Activated naive CD4-positive, alpha-beta T cell (primary cell): ENCODE data around the gene SEL1L2.

Experiments
- DNase-seq, 4 experiments: peaks; one replicate each; lab custom pipeline; 2025; lab: John Stamatoyannopoulos, UW

The SEL1L2 gene

DNA sequence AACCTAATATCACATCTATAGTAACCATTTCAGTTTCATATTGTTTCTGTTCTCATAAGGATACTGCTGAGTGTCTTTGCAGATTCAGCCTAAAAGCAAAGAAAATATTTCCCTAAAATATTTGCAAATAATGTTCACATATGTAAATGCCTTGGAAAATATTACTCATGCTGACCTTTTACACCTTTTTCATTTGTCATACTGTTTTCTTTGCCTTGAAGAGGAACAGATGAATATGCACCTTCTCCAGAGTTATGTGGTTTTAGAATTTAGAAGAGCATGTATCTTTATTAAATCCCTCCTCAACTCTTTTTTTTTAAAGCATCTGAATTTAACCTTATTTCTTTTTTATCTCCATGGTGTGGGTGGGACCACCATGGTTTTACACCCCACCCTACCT lies 173.1 kb downstream of the SEL1L2 start:
- DNase-seq: no peak

DNA sequence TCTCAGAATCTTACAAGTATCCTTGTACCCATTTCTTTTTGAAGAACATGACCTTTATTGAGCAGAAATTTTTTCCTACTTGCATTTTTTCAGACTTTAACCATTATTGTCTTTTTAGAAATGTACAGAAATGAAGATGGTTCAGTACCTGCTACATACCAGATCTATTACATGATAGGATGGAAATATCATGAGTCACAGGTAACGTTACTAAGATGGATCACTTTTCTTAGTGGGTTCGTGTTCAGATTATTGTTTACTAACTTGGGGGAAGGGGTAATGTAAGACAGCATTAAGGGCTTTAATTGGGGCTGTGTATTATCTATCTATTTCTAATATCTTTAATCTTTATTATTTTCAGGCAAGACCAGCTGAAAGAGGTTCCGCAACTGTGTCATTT lies 173.7 kb downstream of the SEL1L2 start:
- DNase-seq: no peak

DNA sequence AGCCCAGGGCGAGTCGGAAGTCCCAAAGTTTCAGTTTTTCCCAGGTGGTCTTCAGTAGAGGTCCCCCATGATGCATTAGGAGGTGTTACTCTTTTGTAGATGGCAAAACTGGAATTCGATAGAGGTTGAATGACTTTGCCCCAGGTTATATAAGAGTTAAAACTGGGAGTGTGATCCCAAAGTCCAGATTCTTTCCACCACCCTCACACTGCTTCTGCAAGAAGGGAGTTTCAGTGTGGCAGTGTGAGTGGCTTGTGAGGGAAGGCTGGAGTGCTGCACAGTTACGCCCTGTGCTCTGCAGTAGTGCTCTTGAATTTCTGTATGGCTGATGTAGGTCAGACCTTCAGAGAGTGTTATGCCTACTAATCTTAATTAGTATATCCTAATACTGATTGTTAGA lies 175.7 kb downstream of the SEL1L2 start:
- DNase-seq: no peak

DNA sequence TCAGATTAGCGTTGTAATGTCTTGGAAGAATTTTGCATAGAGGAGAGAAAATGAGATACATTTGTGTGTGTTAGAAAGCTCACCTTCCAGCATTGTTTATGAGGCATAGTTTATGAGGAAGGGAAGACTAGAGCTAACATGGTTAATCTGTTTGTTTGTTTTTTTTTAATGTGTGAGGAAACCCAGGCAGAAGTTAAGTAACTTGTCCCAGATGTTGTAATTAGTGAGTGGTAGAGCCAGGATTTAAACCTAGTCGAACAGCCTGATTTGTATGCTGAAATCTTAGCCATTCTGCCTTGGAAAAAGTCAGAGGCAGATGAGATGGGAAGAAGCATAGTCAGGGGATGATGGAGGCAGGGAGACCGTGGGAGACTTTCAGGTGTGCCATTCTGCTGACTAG lies 176.5 kb downstream of the SEL1L2 start:
- DNase-seq: no peak

DNA sequence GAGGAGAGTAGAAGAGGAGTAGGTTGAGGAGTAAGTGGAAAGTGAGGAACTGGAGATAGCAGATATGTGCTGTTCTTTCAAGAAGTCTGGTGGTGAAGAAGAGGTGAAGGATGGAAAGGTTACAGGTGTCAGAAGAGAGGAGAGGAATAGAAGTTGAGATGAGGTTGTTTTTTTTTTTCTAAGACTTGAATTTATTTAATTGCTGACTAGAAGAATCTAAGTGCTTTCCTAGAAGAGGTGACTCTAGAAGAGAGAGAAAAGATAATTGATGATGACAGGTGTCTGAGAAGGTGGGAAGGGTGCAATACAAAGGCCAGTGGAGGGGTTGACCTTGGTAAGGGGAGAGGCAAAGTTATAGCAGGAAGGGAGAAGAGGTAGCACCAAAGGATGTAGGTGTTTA lies 180.0 kb downstream of the SEL1L2 start:
- DNase-seq: no peak

DNA sequence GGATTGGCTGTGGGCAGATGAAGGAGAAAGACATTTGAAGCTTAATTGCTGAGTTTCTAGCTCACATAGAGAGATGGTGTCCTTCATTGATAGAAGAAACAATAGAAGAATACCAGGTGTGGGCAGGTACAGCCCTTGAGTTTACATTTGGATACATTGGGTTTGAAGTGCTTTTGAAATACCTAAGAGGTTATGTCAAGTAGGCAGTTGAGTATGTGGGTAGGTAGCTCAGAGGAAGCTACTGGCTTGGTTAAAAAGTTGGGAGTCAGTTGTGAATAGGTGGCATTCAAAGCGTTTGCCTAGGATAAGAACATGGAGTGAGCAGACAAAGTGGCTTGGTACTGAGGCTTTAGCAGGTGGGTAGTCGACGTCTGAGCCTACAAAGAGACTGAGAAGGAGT lies 180.6 kb downstream of the SEL1L2 start:
- no peak for DNase-seq

DNA sequence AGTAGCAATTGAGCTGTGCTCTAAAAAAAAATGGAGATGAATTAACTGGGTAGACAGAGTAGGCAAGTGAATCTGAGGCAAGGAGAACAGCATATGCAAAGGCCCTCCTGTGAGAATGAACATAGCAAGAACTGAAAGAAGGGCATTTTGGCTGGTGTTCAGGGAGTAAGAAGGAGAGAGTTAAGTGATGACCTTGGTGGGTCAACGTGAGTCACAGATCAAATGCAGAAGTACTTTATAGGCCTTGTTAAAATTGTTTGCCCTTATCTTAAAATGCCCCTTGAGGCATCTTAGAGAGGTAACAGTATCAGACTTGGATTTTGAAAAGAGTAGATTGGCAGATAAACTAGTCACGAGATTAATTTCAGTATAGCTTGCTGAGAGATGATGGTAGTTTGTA lies 181.0 kb downstream of the SEL1L2 start:
- DNase-seq: no peak

DNA sequence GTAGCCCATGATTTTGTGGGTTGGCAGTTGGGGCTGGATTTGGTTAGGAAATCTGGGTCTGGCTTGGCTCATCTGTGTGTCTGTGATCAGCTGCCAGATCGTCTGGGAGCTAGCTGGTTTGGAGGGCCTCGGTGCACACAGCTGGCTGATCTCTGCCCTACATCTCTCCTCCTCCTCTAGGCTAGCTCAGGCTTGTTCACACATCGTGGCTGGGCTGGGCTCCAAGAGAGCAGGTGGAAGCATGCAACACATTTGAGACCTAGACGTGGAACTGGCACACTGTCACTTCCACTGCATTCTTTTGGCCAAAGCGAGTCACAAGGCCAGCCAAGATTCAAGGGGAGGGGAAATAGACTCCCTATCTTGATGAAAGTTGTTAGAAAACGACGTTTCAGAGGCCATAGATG lies 189.7 kb downstream of the SEL1L2 start:
- no peak for DNase-seq

DNA sequence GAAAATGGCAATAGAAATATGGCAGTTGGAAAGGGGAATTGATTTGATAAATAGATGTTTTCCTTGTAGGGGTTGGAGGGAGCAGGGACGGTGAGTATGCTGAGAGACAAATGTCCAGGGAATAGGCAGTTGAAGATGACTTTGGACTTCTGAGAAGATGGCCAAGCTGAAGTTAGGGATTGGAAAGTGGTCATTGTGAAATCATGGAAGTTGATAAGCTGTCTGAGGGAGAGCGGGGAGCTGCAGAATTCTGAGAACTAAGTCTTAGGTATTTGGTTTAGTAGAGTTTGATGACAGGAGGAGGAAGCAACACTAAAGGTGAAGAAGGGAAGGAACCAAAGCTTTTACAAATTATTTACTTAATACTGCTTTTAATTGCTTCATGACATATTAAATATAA lies 190.4 kb downstream of the SEL1L2 start:
- DNase-seq: no peak
